Tibial nerve (tissue), 4 donors: ENCODE data around the gene ARAP3.

Experiments
- CTCF ChIP-seq, 5 experiments: fragments of 200-600 bp in 3 of 5; fragments of 450-650 bp in 2 of 5; sonication (generic) in 3 of 5; IDR thresholded peaks; one replicate each; pipeline ENCODE4 v1.5.1; 2016 to 2019; ENCODE audit warnings: antibody characterized with exemption in 5 of 5, mild to moderate bottlenecking in 3 of 5, moderate library complexity in 2 of 5
- EP300 ChIP-seq, 2 donors: sonication (generic); formaldehyde crosslinking; IDR thresholded peaks; one replicate each; pipeline ENCODE4 v1.6.1; 2017; ENCODE audit warnings: antibody characterized with exemption in 2 of 2, mild to moderate bottlenecking in 1 of 2
- POLR2A ChIP-seq, 2 donors: fragments of 450-650 bp; IDR thresholded peaks; one replicate each; pipeline ENCODE4 v1.6.1; 2017; ENCODE audit warnings: antibody characterized with exemption in 2 of 2, mild to moderate bottlenecking in 2 of 2, moderate library complexity in 2 of 2

DNA sequence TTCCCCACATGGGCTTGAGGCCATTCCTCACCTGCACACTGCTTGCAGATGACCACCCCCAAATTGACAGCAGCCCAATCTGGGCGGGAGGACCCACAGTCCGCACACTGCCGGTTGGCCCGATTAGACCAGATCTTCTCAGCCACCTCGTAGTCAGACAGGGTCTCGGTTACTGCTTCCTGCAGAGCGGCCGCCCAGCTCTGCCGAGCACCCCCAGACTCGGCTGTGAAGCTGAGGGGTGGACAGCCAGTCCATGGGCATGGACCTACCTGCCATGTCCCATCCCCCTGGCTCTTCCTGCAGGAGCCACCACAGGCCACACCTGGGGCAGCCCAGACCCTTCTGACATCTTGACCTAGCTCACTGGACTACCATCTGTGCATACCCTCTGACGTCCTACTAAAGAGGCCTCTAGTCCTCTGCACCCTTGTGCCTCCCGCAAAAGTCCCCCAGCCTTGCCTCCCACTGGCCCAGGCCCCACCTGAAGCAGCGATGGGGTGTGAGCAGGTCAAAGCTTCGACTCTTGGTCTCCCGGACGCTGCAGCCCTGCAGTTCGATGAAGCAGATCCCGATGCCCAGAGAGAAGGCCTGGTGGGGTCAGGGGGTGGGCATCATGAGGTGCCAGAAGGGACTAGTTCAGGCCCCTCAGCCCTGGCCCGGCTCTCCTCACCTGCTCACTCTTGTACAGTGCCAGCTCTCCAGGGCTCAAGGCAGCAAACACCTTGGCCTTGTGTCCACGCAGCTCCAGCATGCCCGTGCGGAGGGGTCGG lies 9.8 kb downstream of the ARAP3 start:
- no peak for TF ChIP-seq EP300 (IDR thresholded peaks at IDR 0.05)
- no peak for TF ChIP-seq CTCF (IDR thresholded peaks at IDR 0.05)
- TF ChIP-seq POLR2A (IDR thresholded peaks at IDR 0.05) = no peak
